Osteoblast (primary cell): ENCODE results near the gene AKAP6. TPM values are rescaled to one million over a fixed set of nuclear protein-coding genes. Genes with fewer than 3 reads are reported as not detected.
A peak's percentile ranks its signal among the peaks of the same experiment; 100 is the strongest.

ENCODE experiments used
- DNase-seq: peaks from one replicate; pipeline ENCODE4 v3.0.0; 2011; ENCODE audit warnings: low spot score, mixed read lengths; ENCODE audit not compliant: insufficient read length; ENCODE audit errors: missing footprints
- H2AFZ ChIP-seq: 2 replicates; pipeline ENCODE4 v1.6.0; 2011; ENCODE audit warnings: mild to moderate bottlenecking, low read length
- H3K27ac ChIP-seq: 2 replicates; pipeline ENCODE4 v1.5.1; 2011; ENCODE audit warnings: mild to moderate bottlenecking, low read depth, low read length, moderate library complexity
- H3K27me3 ChIP-seq: 2 replicates; pipeline ENCODE4 v1.6.0; 2012; ENCODE audit warnings: mild to moderate bottlenecking, control low read depth, inconsistent platforms, low read length, moderate library complexity; ENCODE audit not compliant: insufficient read depth
- H3K36me3 ChIP-seq: 2 replicates; pipeline ENCODE4 v1.5.1; 2011; ENCODE audit warnings: mild to moderate bottlenecking, low read length, control low read depth, moderate library complexity; ENCODE audit not compliant: insufficient read depth
- H3K4me1 ChIP-seq: 2 replicates; pipeline ENCODE4 v1.5.1; 2011; ENCODE audit warnings: mild to moderate bottlenecking, low read length, control low read depth, moderate library complexity; ENCODE audit not compliant: insufficient read depth
- H3K4me2 ChIP-seq: 2 replicates; pipeline ENCODE4 v1.6.0; 2011; ENCODE audit warnings: mild to moderate bottlenecking, low read length; ENCODE audit not compliant: insufficient read depth
- H3K4me3 ChIP-seq: fragments of 200-600 bp; sonication (generic); 3 replicates; pipeline ENCODE4 v1.5.1; 2012; ENCODE audit warnings: mild to moderate bottlenecking, low read length, inconsistent platforms; ENCODE audit not compliant: insufficient read depth
- H3K79me2 ChIP-seq: 2 replicates; pipeline ENCODE4 v1.6.0; 2012; ENCODE audit warnings: mild to moderate bottlenecking, low read length, control low read depth, inconsistent platforms; ENCODE audit not compliant: insufficient read depth
- H3K9me3 ChIP-seq: 2 replicates; pipeline ENCODE4 v1.5.1; 2011; ENCODE audit warnings: low read depth, low read length, control low read depth
- H4K20me1 ChIP-seq: 2 replicates; pipeline ENCODE4 v1.6.0; 2012; ENCODE audit warnings: mild to moderate bottlenecking, low read length, control low read depth; ENCODE audit not compliant: insufficient read depth
- total RNA-seq: library from RNA; depleted of rRNA; stranded (reverse); fragments of >200 nt; gene quantifications from 2 replicates; pipeline ENCODE4 v1.2.3, GENCODE V29; 2012
- TF ChIP-seq, protein P1 (sequence below): IDR thresholded peaks from 2 replicates; pipeline ENCODE4 v1.5.1; 2011; ENCODE audit warnings: mild to moderate bottlenecking, low read depth, low read length, moderate library complexity; ENCODE audit errors: extremely low read depth

Gene AKAP6
- total RNA-seq, 1 donor = 2.2 TPM

- Histone ChIP-seq H2AFZ (no peak overlapping the region), H3K4me1 (no peaks in the 10 kb centered on the region), H3K79me2 (no peaks in the 10 kb centered on the region), H4K20me1 (no peaks in the 10 kb centered on the region), H3K9me3 (no peaks in the 10 kb centered on the region), H3K27ac (no peak overlapping the region), H3K4me3 (no peak overlapping the region), H3K4me2 (no peak overlapping the region), H3K27me3 (no peaks in the 10 kb centered on the region), H3K36me3 (no peaks in the 10 kb centered on the region)
- TF ChIP-seq, protein P1, sequence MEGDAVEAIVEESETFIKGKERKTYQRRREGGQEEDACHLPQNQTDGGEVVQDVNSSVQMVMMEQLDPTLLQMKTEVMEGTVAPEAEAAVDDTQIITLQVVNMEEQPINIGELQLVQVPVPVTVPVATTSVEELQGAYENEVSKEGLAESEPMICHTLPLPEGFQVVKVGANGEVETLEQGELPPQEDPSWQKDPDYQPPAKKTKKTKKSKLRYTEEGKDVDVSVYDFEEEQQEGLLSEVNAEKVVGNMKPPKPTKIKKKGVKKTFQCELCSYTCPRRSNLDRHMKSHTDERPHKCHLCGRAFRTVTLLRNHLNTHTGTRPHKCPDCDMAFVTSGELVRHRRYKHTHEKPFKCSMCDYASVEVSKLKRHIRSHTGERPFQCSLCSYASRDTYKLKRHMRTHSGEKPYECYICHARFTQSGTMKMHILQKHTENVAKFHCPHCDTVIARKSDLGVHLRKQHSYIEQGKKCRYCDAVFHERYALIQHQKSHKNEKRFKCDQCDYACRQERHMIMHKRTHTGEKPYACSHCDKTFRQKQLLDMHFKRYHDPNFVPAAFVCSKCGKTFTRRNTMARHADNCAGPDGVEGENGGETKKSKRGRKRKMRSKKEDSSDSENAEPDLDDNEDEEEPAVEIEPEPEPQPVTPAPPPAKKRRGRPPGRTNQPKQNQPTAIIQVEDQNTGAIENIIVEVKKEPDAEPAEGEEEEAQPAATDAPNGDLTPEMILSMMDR = no peak
- DNase-seq = peak; percentile 5
These were observed 319.3 kb downstream of the AKAP6 start for GRCh38 chr14:32648434-32648833.

- no peaks in the 10 kb centered on the region for H3K9me3 ChIP-seq
- no peaks in the 10 kb centered on the region for H3K27me3 ChIP-seq
- H3K4me2 ChIP-seq = no peak overlapping the region
- H3K27ac ChIP-seq = no peak overlapping the region
- TF ChIP-seq, protein P1 = no peak
- DNase-seq = no peak
- H4K20me1 ChIP-seq = no peaks in the 10 kb centered on the region
- no peaks in the 10 kb centered on the region for H3K79me2 ChIP-seq
- H3K36me3 ChIP-seq = no peaks in the 10 kb centered on the region
- H2AFZ ChIP-seq = no peak overlapping the region
- no peak overlapping the region for H3K4me3 ChIP-seq
- H3K4me1 ChIP-seq = no peaks in the 10 kb centered on the region
These were observed 320.9 kb downstream of the AKAP6 start for GRCh38 chr14:32650030-32650429.

GRCh38 chr14:32650665-32651064, 321.6 kb downstream of the AKAP6 start:
- no peaks in the 10 kb centered on the region for H3K36me3 ChIP-seq
- H4K20me1 ChIP-seq = no peaks in the 10 kb centered on the region
- H3K79me2 ChIP-seq = no peaks in the 10 kb centered on the region
- H2AFZ ChIP-seq = no peak overlapping the region
- H3K4me2 ChIP-seq = no peak overlapping the region
- H3K4me3 ChIP-seq = no peak overlapping the region
- DNase-seq = no peak
- no peaks in the 10 kb centered on the region for H3K27me3 ChIP-seq
- no peaks in the 10 kb centered on the region for H3K9me3 ChIP-seq
- no peak overlapping the region for H3K27ac ChIP-seq
- TF ChIP-seq, protein P1 = no peak
- H3K4me1 ChIP-seq = no peaks in the 10 kb centered on the region

- Histone ChIP-seq H3K36me3 (no peaks in the 10 kb centered on the region), H3K79me2 (no peaks in the 10 kb centered on the region), H4K20me1 (no peaks in the 10 kb centered on the region), H3K4me1 (peaks cover 3% of the 10 kb centered on the region), H3K27me3 (no peaks in the 10 kb centered on the region), H2AFZ (no peak overlapping the region), H3K4me2 (no peak overlapping the region), H3K4me3 (no peak overlapping the region), H3K9me3 (no peaks in the 10 kb centered on the region), H3K27ac (no peak overlapping the region)
- TF ChIP-seq, protein P1 = no peak
- no peak for DNase-seq
These were observed 325.0 kb downstream of the AKAP6 start for GRCh38 chr14:32654106-32654505.
